ENCODE measurements around the gene CD1C.
"Not testable (repeated sequence)": the region's sequence is repeated elsewhere in the genome, so short reads cannot be mapped to it uniquely, and the experiment has no call there.

CD1C gene

DNA sequence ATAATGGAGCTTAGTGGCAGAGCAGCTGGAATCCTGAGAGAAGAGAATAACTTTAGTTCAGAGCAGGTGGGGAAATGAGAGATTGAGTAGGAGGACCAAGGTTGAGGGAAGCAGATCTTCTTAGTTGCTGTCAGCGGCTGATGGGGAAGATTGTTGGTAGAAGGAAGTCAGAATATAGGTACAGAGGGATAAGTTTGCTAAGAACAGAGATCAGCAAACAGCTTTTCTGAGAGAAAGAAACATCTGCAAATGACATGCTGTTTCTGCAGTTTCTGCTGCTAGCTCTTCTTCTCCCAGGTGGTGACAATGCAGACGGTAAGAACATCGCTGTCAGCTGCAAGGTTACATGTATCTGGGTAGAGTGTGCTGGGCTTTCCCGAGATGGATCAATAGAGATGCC is at the start of gene CD1C:
CD1C (plus strand) TSS at position 113 of the 400 bp plus-strand sequence; CDS start at position 255, 142 bp downstream.
- DNase-seq, result no peak

DNA sequence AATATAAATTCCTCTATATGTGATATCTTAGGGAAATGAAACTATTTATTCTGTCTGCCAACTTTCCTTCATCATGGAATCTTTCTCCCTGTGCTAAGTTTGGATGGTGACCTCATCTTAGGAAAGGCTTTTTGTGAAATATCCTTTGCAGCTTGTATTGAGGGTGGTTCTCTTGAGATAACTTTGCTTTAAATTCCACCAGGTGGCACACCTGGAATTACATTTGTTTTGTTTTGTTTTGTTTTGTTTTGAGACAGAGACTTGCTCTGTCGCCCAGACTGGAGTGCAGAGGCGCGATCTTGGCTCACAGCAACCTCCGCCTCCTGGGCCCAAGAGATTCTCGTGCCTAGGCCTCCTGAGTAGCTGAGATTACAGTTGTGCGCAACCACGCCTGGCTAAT is 43.1 kb upstream of the CD1C start:
- DNase-seq, result no peak

DNA sequence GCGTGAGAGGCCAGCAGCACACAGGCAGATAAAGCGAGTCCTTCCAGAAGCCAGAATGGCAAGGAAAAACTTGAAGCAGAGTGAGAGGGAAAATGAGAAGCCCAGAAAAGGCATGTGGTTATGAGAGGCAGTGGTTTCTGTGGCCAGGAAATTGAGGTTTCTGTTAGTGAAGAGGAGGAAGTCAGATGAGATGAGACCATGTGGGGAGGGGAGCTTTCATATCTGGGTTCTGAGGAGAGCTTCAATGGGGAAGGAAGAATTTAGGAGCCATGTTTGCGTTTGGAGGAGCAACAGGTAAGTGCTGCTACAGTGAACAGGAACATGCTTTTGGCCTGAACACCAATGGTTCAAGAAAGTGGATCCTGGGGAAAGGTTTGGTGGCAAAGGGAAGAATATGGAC is 41.6 kb upstream of the CD1C start:
- DNase-seq, result no peak

DNA sequence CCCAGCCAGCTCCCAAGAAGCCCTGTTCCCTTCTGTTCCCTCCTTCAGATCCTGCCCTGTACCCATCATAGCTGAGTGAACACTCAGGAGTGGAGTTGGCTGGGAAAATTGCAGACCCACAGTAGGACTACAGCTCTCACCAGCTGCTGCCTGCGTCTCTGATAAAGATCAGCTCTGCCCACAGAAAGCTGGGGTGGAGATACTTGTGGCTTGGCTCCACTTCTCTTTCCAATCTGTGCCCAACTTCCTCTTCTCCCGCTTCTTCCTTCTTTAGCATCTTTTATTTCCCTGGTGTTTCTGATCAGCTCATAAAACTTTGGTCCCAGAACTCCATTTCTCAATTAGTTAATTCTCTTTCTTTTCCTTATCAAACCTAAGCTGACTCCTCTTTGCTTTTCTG is 41.0 kb upstream of the CD1C start:
- no peak for DNase-seq

DNA sequence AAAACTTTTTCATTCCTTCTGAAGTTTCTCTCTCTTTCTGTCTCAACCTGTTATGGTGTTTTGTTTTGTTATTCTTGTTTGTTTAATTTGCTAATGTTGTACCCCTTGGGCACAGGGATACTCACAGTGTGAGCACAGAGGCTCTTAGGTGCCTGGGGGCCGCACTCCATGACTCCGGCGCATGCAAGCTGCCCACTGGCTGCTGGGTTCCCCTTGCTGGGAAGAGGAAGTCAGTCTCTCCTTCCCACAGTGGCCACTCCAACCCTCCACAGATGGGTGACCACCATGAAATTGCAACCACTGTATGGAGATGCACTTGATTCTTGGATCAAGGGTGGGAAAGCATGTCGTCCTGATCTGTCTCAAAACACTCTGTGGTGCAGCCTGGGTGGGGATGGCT is 40.1 kb upstream of the CD1C start:
- DNase-seq, result no peak

DNA sequence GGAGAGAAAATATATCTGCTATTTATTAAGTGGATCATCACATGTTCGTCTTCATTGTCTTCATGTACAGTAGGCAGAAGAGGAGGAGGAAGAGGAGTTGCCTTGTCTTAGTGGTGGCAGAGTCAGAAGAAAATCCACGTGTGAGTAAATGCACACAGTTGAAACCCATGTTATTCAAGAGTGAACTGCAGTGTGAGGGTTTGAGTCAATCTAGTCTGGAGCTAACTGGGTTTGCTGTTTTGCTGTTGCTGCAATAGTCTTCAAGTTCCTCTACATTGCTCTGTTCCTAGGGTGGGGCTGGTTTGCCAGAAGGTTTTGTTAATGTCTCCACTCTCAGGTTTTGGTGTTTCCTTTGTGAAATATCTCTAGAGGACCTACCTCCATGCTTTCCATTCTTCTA is 38.6 kb upstream of the CD1C start:
- no peak for DNase-seq

DNA sequence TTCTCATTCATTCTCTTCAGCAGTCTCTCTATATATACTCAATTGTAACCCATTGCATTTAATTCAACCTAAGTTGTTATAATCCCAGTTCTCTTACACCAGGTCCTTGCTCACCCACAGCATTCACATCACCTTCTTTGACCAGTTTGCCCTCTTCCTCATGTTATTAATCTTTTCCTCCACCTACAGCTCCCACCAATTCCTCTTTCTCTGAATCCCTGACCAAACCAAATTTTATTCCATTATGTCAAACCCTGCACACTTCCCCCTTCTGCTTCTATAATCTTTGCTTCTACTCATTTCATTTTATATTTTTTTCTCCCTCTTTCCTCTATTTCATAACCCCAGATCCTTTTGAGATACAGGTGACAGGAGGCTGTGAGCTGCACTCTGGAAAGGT is 34.1 kb upstream of the CD1C start:
- DNase-seq, result no peak

DNA sequence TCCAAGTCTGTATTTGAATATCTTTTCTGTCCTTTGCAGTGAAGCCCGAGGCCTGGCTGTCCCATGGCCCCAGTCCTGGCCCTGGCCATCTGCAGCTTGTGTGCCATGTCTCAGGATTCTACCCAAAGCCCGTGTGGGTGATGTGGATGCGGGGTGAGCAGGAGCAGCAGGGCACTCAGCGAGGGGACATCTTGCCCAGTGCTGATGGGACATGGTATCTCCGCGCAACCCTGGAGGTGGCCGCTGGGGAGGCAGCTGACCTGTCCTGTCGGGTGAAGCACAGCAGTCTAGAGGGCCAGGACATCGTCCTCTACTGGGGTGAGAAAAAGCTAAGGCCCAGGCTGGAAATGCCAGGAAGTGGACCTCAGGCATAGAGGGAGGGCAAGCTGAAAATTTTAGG is 33.0 kb upstream of the CD1C start:
- not testable (repeated sequence) for DNase-seq

DNA sequence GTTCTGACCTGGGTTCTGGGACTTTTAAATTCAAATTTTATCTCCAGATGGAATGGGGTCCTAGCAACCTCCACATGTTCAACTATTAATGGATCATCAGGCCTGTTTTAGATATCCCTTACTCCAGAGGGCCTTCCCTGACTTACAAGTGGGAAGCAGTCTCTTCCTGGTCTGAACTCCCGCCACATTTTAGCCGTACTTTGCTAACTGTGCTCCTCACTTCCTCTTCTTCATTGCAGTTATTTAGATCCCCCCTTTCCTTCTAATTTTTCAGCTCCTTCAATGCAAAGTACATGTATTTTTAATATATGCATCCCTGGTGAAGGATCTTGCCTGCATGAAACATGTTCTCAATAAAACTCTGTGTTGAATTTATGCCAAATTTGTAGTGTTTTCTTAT is 31.8 kb upstream of the CD1C start:
- no peak for DNase-seq

DNA sequence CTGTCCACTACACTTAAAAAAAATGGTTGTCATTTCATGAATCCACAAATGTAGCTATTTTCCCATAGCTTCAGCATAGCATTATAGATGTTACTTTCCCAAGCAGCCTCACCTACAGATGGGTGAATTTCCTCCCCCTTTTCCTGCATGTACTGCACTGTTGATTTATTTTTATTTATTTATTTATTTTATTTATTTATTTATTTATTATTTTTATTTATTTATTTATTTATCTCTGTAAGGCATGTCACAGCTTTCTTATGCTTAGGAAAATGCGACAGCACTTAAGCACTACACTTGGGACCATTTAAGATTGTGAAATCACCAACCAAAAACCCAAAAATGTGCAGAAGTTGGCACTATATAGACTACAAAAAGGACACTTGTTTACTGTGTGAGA is 30.6 kb upstream of the CD1C start:
- DNase-seq, result no peak

DNA sequence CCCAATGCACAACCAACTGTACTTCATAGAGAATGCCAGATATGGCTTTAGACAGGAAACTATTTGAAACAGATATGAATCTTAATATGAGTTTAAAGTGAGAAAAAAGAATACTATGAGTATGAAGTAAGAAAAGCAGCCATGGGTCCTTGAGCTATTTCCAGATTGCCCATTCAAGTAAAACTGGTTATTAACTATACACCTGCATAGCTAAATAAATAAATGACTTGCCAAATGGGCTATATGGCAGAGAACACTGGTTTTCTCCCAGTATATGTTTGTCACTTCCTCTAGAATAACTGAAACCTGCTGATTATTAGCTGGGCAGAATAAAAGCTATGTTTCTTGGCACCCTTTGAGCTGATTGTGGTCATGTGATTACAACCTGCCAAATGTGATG is 17.0 kb upstream of the CD1C start:
- DNase-seq, result no peak

DNA sequence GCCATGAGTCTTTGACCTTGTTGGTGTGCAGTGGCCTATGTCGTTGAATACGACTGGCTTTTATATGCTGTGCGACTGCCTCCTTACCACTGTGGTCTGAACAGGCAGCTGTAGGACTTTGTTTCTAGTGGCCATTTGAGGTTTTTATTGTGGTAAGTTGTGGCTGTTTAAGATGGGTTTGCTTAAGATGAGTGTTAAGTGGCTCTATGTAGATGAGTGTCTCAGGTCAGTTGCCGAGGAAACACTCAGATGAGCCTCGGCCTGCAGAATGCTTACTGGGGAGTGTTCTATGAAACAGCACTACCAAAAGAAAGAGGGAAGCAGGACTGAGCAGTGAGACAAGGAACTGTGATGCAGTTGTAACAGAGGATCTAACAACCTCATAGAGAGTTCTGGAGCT is 14.9 kb upstream of the CD1C start:
- DNase-seq, result no peak

DNA sequence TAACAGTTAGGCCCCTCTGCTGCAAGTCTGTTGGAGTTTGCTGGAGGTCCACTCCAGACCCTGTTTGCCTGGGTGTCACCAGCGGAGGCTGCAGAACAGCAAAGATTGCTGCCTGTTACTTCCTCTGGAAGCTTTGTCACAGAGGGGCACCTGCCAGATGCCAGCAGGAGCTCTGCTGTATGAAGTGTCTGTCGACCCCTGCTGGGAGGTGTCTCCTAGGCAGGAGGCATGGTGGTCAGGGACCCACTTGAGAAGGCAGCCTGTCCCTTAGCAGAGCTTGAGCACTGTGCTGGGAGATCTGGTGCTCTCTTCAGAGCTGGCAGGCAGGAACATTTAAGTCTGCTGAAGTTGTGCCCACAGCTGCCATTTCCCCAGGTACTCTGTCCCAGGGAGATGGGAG is 7.3 kb upstream of the CD1C start:
- not testable (repeated sequence) for DNase-seq

DNA sequence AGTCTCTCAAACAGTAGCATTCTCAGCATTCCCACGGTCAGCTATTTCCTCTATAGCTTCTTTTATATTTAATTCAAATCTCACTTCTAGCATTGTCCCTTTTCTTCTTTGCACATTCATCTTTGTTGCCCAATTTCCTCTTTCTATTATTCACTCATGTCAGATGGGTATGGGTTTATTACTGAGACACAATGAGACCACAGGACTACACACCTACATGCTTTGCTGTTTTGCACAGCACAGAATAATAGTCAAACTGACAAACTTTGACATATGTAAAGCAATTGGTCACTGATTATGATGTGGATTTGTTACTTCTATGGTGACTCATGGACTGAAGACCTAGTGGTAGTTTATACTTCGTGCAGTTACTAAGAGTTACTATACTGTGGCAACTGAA is 5.8 kb upstream of the CD1C start:
- DNase-seq, result no peak

DNA sequence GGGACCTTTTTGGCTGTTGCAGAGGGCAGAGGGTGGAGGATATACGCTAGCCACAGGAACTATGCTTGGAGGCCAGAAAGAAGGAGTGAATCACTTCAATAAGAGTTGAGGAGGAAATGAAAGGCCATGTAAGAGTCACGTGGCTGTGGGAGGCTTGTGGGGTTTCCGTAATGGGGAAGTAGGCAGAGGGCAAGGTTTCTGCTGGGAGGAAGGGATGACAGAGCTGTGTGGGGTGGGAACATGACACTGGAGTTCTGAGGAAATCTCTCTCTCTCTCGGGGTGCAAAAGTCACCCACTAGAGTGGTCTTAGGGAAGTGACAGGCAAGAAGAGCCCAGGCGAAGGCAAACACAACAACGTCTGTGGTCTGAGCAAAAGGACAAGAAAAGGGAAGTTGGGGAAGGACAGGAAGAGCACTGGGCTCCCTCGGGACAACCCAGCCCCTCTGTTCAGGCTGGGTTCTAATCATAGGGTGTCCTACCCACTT is 3.9 kb upstream of the CD1C start:
- no peak for DNase-seq

DNA sequence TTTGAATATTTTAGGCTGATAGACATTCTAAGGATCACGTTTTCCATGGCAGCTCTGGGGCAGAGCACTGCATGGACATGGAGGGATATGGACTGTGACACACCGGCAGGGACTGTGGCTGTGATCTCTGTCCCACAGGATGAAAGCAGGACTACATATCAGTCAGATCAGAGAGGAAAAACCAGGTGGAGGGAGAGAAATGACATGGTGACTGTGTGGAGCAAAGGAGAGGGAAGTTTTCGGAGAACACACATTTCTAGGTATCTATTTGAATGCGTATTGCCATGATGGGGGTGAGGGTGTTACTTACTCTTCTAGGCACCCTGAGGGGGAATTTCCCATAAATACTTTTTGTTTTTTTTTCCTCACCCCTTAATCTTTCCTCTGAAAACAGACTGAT is 3.2 kb upstream of the CD1C start:
- DNase-seq, result no peak

DNA sequence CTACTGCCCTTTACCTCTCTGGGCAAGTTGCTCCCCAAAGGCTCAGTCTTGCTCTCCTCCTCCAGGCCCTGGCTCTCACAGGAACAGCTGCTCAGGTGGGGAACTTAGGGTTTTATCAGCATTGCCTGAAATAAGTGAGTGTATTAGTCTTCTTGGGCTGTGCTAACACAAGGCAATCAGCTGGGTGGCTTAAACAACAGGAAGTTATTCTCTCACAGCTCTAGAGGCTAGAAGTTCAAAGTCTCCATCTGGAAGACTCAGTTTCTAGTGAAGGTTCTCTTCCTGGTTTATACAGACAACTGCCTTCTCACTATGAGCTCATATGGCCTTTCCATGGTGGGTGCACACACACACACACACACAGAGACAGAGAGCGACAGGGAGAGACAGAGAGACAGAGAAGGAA is 2.8 kb upstream of the CD1C start:
- no peak for DNase-seq

DNA sequence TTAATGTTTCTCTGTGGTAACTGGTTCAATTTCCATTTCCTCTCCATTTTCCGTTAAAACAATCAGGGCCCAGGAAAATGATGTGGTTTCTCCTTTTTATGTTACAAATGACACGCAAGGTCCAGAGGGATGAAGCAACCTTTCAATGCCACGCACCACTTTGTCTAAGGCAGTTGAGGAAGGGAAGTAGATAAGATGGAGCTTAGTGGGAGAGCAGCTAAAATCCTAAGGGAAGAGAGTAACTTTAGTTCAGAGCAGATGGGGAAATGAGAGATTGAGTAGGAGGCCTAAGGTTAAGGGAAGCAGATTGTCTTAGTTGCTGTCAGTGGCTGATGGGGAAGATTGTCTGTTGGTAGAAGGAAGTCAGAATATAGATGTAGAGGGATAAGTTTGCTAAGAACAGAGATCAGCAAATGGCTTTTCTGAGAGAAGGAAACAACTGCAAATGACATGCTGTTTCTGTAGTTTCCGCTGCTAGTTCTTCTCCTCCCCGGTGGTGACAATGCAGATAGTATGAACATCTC is 660 bp downstream of the CD1C start:
- DNase-seq, result no peak

DNA sequence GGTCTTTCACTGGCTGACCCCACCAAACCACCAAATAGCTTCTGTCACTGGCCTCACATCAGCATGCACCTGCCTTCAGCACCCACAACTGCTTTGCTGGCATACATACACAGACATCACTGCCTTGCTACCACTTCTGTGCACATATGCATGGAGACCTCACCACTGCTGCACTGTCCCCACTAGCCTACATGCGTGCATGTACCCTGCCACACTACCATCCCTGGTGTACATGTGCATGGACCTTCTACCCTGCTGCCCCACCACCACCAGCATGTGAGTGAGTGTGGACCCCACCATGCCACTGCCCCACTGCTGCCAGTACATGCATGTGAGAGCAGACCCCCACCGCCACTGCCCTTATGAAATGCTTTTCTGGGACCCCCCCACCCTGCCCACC is 6.1 kb downstream of the CD1C start:
- no peak for DNase-seq

DNA sequence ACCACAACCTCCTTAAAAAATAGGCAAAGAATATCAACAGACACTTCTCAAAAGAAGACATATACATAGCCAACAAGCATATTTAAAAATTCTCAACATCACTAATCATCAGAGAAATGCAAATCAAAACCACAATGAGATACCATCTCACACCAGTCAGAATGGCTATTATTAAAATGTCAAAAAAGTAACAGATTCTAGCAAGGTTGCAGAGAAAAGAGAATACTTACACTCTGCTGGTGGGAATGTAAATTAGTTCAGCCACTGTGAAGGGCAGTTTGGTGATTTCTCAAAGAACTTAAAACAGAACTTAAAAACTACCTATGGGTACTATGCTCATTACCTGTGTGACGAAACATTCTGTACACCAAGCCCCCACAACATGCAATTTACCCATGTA is 20.9 kb downstream of the CD1C start:
- no peak for DNase-seq

DNA sequence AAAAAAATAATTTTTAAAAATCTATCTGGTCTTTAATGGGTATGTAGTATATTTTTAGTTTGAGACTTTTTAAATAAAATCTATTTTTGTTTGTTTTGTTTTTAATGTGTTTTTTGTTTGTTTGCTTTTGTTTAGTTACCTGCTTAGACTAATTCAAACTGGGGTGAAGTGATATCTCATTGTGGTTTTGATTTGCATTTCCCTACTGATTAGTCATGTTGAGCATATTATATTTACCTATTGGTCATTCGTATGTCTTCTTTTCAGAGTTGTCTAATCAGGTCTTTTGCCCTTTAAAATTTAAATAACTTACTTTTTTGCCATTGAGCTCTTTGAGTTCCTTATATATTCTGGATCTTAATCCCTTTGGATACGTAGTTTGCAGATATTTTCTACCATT is 21.3 kb downstream of the CD1C start:
- no peak for DNase-seq

DNA sequence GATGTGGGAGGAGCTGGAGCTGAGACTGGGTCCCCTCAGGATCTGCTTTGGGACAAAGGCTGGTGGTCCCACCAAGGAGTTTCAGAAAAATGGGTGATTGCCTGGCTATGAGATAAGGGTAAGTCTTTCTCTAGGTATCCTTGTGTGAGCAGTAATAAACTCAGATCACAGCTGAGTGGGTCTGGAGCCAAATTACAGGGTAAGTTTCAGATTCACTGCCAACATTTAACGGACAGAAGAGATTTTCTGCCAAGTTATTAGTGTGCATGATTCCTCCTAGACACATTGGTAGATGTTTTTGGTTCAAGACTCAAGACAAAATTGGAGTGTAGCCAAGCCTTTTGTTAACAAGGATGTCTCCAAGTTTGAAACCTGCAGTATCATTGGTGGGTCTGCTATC is 34.1 kb downstream of the CD1C start:
- no peak for DNase-seq

DNA sequence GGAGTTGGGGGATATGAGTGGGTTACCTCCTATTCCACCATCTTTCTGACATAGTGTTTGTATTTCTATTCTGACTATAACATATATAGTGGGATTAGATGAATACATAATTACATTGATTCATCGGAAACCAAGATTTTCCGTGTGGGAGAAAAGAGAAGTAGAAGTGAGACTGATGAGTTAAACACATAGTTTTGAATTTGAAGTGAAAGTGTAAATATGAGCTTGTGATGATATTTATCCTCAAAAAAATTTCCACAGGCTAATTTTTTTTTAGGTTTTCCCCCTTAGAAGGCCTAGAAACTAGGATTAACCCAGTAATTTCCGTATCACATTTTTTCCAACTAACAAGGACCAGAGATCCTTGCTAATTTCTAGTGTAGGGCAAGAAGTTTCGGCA is 34.7 kb downstream of the CD1C start:
- no peak for DNase-seq

DNA sequence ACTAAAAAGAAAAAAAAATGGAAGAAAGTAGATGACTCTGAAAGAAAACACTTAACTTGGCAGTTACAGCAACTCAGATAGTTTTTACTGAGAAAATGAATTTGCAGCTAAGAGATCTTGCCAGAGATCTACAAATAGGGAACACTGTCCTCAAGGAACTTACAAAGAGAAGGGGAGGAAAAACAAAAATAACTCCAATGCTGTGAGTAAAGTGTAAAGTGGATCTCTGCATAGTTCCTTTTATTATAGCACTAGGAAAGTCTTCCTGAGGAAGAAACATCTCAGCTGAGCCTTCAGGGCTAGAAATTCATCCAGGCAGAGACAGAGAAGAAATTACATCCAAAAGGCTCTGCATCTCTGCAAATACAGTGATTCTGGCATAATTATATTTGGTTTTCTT is 37.8 kb downstream of the CD1C start:
- DNase-seq, result no peak

DNA sequence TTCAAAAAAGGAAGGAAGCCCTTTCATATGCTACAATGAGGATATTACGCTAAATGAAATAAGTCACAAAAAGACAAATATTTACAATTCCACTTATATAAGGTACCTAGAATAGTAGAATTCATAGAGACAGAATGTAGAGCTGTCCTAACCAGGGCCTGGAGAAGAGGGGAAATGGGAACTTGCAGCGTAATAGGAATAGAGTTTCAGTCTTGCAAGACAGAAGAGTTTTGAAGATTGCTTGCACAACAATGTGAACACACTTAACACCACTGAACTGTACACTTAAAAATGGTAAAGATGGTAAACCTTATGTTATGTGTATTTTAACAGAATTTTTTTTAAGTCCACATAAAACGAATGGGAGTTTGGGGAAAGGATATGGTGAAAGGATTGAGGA is 38.7 kb downstream of the CD1C start:
- no peak for DNase-seq

DNA sequence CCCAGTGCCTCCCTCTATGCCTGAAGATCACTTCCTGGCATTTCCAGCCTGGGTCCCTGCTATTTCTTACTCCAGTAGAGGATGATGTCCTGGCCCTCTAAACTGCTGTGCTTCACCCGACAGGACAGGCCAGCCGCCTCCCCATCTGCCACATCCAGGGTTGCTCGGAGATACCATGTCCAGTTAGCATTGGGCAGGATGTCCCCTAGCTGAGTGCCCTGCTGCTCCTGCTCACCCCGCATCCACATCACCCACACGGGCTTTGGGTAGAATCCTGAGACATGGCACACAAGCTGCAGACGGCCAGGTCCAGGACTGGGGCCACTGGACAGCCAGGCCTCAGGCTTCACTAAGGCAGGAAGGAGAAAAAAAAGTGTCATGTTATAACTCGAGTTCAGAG is 39.6 kb downstream of the CD1C start:
- DNase-seq, result no peak
